ENCODE measurements around the gene KLK3. TPM values are rescaled to one million over a fixed set of nuclear protein-coding genes. Genes with fewer than 3 reads are reported as not detected.

KLK3 gene
- total and polyA plus RNA-seq, 2 experiments from 2014 or later: not detected

DNA sequence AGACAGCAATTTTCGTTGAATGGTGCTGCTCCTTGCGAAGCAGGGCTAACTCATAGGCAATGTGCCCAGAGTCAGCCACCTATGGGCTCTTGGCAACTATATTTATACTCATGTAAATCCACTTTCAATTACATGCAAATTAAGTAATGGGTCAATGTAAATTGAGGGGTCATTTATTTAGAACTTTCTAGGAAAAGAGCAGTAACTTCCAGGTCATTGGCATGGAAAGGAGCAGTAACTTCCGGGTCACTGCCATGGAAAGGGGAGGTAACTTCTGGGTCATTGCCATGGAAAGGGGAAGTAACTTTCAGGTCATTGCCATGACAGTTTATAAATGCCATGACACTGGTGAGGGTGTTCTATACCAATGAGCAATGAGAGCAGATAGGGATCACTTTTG lies 44.9 kb downstream of the KLK3 start:
- 94% methylated on average over 3 of the region's 3 CpGs for WGBS (ENCODE audit: low lambda C conversion rate, missing lambda C conversion rate)

DNA sequence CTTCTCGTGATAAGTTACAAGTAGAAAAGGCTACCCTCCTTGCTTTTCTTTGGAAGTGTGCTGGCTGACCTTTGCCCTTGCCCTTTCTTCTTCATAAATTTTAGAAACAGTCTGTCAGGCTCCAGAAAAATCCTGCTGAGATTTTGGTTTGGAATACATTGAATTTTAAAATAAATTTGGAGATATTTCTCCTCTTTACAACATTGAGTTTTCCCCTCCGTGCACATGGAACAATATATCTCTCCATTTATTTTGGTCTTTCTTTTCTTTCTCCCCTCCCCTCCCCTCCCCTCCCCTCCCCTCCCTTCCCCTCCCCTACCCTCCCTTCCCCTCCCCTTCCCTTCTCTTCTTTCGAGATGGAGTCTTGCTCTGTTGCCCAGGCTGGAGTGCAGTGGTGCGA lies 47.9 kb downstream of the KLK3 start:
- no peak overlapping the region for H2AFZ ChIP-seq
- H3K4me3 ChIP-seq: no peak overlapping the region
- peaks cover 25% of the 10 kb centered on the region for H3K27me3 ChIP-seq
- H4K20me1 ChIP-seq (ENCODE audit: insufficient read depth, poor library complexity, severe bottlenecking): no peaks in the 10 kb centered on the region
- TF ChIP-seq, protein P1, sequence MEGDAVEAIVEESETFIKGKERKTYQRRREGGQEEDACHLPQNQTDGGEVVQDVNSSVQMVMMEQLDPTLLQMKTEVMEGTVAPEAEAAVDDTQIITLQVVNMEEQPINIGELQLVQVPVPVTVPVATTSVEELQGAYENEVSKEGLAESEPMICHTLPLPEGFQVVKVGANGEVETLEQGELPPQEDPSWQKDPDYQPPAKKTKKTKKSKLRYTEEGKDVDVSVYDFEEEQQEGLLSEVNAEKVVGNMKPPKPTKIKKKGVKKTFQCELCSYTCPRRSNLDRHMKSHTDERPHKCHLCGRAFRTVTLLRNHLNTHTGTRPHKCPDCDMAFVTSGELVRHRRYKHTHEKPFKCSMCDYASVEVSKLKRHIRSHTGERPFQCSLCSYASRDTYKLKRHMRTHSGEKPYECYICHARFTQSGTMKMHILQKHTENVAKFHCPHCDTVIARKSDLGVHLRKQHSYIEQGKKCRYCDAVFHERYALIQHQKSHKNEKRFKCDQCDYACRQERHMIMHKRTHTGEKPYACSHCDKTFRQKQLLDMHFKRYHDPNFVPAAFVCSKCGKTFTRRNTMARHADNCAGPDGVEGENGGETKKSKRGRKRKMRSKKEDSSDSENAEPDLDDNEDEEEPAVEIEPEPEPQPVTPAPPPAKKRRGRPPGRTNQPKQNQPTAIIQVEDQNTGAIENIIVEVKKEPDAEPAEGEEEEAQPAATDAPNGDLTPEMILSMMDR (IDR thresholded peaks at IDR 0.05; ENCODE audit: poor library complexity): no peak
- TF ChIP-seq EZH2 (IDR thresholded peaks at IDR 0.05; ENCODE audit: borderline replicate concordance) (no peak), EZH2phosphoT487 (IDR thresholded peaks at IDR 0.05; ENCODE audit: low read depth, severe bottlenecking, unreplicated experiment) (no peak)
- no peak overlapping the region for H3K4me2 ChIP-seq
- DNase-seq (ENCODE audit: low spot score): no peak
- no peaks in the 10 kb centered on the region for H3K4me1 ChIP-seq (ENCODE audit: insufficient read depth)
- H3K9me3 ChIP-seq (ENCODE audit: low read depth): no peaks in the 10 kb centered on the region
- no peaks in the 10 kb centered on the region for H3K36me3 ChIP-seq (replicated peaks; ENCODE audit: insufficient read depth, low read depth)
- no peak overlapping the region for H3K27ac ChIP-seq
- H3K79me2 ChIP-seq: no peaks in the 10 kb centered on the region
- H3K9me2 ChIP-seq (replicated peaks; ENCODE audit: insufficient read depth): no peaks in the 10 kb centered on the region
- WGBS (ENCODE audit: low lambda C conversion rate, missing lambda C conversion rate): 69% methylated on average over 4 of the region's 4 CpGs

More for the DNA sequence above, 44.9 kb downstream of the KLK3 start:
- Histone ChIP-seq H4K20me1 (ENCODE audit: insufficient read depth, poor library complexity, severe bottlenecking) (no peaks in the 10 kb centered on the region), H3K27ac (no peak overlapping the region), H2AFZ (no peak overlapping the region), H3K4me2 (no peak overlapping the region), H3K9me2 (replicated peaks; ENCODE audit: insufficient read depth) (no peaks in the 10 kb centered on the region), H3K36me3 (replicated peaks; ENCODE audit: insufficient read depth, low read depth) (no peaks in the 10 kb centered on the region), H3K79me2 (no peaks in the 10 kb centered on the region), H3K9me3 (ENCODE audit: low read depth) (no peaks in the 10 kb centered on the region), H3K4me3 (no peak overlapping the region), H3K4me1 (ENCODE audit: insufficient read depth) (no peaks in the 10 kb centered on the region), H3K27me3 (peaks cover 11% of the 10 kb centered on the region)
- no peak for DNase-seq (ENCODE audit: low spot score)
- TF ChIP-seq, protein P1 (IDR thresholded peaks at IDR 0.05; ENCODE audit: poor library complexity): no peak
- TF ChIP-seq EZH2phosphoT487 (IDR thresholded peaks at IDR 0.05; ENCODE audit: low read depth, severe bottlenecking, unreplicated experiment): no peak
- no peak for TF ChIP-seq EZH2 (IDR thresholded peaks at IDR 0.05; ENCODE audit: borderline replicate concordance)

DNA sequence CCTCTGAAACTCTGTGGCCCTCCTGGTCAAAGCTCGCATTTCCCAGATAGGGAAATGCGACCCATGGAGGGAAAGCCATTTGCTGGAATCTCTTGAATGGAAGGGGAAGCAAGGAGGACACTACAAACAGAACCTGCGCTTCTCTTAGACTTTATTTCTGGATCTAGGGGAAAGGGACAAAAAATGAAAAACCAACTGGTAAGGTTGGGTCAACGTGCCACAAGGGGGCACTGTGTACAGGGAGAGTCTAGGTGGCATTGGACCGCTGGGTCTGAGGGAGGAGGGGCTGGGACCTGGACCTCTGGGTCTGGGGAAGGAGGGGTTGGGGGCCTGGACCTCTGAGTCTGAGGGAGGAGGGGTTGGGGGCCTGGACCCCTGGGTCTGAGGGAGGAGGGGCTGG lies 51.5 kb downstream of the KLK3 start:
- WGBS (ENCODE audit: low lambda C conversion rate, missing lambda C conversion rate): 14% methylated on average over 5 of the region's 5 CpGs

More for the DNA sequence above, 51.5 kb downstream of the KLK3 start:
- H3K9me3 ChIP-seq (ENCODE audit: low read depth): no peaks in the 10 kb centered on the region
- no peak overlapping the region for H3K4me2 ChIP-seq
- H3K79me2 ChIP-seq: no peaks in the 10 kb centered on the region
- H3K4me3 ChIP-seq: no peak overlapping the region
- H3K27ac ChIP-seq: no peak overlapping the region
- no peaks in the 10 kb centered on the region for H3K9me2 ChIP-seq (replicated peaks; ENCODE audit: insufficient read depth)
- no peak for TF ChIP-seq EZH2phosphoT487 (IDR thresholded peaks at IDR 0.05; ENCODE audit: low read depth, severe bottlenecking, unreplicated experiment)
- TF ChIP-seq, protein P1 (IDR thresholded peaks at IDR 0.05; ENCODE audit: poor library complexity): peak; percentile 36
- peaks cover 49% of the 10 kb centered on the region for H3K27me3 ChIP-seq
- peak; percentile 36 for DNase-seq (ENCODE audit: low spot score)
- H3K36me3 ChIP-seq (replicated peaks; ENCODE audit: insufficient read depth, low read depth): no peaks in the 10 kb centered on the region
- no peaks in the 10 kb centered on the region for H4K20me1 ChIP-seq (ENCODE audit: insufficient read depth, poor library complexity, severe bottlenecking)
- no peak overlapping the region for H2AFZ ChIP-seq
- H3K4me1 ChIP-seq (ENCODE audit: insufficient read depth): no peaks in the 10 kb centered on the region

All from hepatocyte (in vitro differentiated cells).